ENCODE data around the gene TTC9.

TTC9 gene

DNA sequence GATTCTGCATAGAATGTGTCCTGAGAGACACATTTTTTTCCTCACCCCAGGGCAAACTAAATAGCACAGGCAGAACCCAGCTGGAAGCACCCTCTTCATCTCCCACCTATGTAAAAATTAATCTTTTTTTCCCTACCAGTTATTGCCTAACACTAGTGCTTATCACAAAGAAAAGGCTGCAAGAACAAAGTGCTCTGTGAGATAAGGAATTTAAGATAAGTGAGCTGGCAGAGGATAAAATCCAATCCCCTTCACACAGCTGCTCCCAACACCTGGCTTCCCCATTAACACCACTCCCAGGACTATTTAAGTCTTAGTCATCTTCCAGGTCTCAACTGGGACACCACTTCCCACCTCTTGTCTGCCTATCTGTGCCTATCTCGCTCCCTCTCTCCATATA lies 75.2 kb downstream of the TTC9 start:
- Histone ChIP-seq H3K9me3 (ENCODE audit: insufficient read depth, low read depth, low read length) (no peaks in the 10 kb centered on the region), H3K36me3 (ENCODE audit: insufficient read depth, low read length) (no peaks in the 10 kb centered on the region)
- WGBS, result 83% methylated on average over 1 of the region's 1 CpG

DNA sequence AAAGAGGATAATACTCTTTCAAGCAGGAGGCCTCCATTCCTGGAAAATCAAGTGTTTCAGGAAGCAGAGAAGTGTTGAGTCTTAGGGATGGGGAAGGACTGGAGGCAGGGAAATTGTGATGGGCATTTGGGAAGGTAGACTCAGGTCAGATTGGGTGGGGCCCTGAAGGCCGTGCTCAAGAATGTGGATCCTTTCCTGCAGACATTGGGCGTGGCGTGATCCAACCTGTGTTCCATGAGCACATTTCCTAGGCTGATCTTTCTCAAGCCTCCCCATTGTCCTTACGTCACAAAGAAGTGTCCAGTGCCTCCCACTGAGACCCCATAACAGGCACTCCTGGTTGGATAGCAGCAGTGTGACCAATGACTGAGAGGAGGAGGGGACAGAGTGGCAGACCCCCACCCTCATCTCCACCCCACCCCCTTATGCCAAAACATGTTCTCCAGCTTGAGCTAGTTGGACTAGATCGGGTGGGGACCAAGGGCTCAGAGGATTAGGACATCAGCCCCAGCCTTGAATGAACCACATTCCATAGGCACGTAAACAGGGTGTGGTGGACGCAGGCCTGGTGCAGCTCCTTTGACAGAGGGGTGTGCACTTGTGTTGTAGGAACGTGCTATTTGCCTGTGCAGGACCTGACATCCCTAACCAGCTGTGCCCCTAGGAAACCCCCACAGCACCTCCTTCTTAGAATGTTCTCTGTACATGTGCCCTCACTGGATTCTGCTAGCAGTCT lies 76.8 kb downstream of the TTC9 start:
- H3K4me1 ChIP-seq (ENCODE audit: insufficient read depth, low read length), result peaks cover 9% of the 10 kb centered on the region
- H3K27me3 ChIP-seq (ENCODE audit: insufficient read depth, low read length), result no peaks in the 10 kb centered on the region
- H3K27ac ChIP-seq (ENCODE audit: low read depth, low read length), result no peak overlapping the region
- no peak overlapping the region for H3K4me3 ChIP-seq (ENCODE audit: low read length)
- H3K9me3 ChIP-seq (ENCODE audit: insufficient read depth, low read depth, low read length), result no peaks in the 10 kb centered on the region
- H3K36me3 ChIP-seq (ENCODE audit: insufficient read depth, low read length), result no peaks in the 10 kb centered on the region
- H3K9ac ChIP-seq (ENCODE audit: low read depth, low read length), result no peak overlapping the region
- 93% methylated on average over 8 of the region's 8 CpGs for WGBS

More for the DNA sequence above, 75.2 kb downstream of the TTC9 start:
- Histone ChIP-seq H3K27ac (ENCODE audit: low read depth, low read length) (no peak overlapping the region), H3K9ac (ENCODE audit: low read depth, low read length) (no peak overlapping the region), H3K27me3 (ENCODE audit: insufficient read depth, low read length) (no peaks in the 10 kb centered on the region), H3K4me1 (ENCODE audit: insufficient read depth, low read length) (peaks cover 17% of the 10 kb centered on the region), H3K4me3 (ENCODE audit: low read length) (no peak overlapping the region)

DNA sequence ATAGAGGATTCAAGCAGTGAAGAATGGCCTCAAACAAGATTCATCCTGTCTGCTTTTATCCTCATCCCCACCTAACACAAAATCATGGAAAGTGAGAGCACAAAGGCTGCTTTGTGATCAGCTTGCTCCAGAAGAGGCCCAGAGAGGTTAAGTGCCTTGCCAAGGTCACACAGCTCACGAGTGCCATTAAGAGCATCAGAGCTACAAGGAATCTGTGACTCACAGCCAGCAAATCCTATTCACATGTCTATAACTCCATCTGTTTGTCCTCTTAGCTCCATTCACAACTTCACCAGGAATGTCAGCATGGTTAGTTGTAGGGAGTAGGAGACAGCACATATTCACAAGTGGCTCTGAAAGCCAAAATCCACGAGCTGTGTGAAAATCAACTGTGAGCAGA lies 79.8 kb downstream of the TTC9 start:
- Histone ChIP-seq H3K36me3 (ENCODE audit: insufficient read depth, low read length) (no peaks in the 10 kb centered on the region; the same call in 1 of the 2 replicates), H3K27ac (ENCODE audit: low read depth, low read length) (no peak overlapping the region)
- WGBS, result 83% methylated on average over 2 of the region's 2 CpGs

GRCh38 chr14:70722418-70722817 lies 80.7 kb downstream of the TTC9 start:
- Histone ChIP-seq H3K27me3 (ENCODE audit: insufficient read depth, low read length) (no peaks in the 10 kb centered on the region), H3K4me3 (ENCODE audit: low read length) (no peak overlapping the region), H3K36me3 (ENCODE audit: insufficient read depth, low read length) (no peaks in the 10 kb centered on the region; the same call in 1 of the 2 replicates), H3K27ac (ENCODE audit: low read depth, low read length) (no peak overlapping the region), H3K4me1 (ENCODE audit: insufficient read depth, low read length) (no peaks in the 10 kb centered on the region), H3K9me3 (ENCODE audit: insufficient read depth, low read depth, low read length) (no peaks in the 10 kb centered on the region), H3K9ac (ENCODE audit: low read depth, low read length) (no peak overlapping the region)
- 92% methylated on average over 3 of the region's 3 CpGs for WGBS

More for the DNA sequence above, 79.8 kb downstream of the TTC9 start:
- H3K4me1 ChIP-seq (ENCODE audit: insufficient read depth, low read length), result 0 out of 2 replicates have a peak, but pooled peaks cover 3% of the 10 kb centered on the region
- H3K27me3 ChIP-seq (ENCODE audit: insufficient read depth, low read length), result no peaks in the 10 kb centered on the region
- H3K4me3 ChIP-seq (ENCODE audit: low read length), result no peak overlapping the region
- no peaks in the 10 kb centered on the region for H3K9me3 ChIP-seq (ENCODE audit: insufficient read depth, low read depth, low read length)
- H3K9ac ChIP-seq (ENCODE audit: low read depth, low read length), result no peak overlapping the region

DNA sequence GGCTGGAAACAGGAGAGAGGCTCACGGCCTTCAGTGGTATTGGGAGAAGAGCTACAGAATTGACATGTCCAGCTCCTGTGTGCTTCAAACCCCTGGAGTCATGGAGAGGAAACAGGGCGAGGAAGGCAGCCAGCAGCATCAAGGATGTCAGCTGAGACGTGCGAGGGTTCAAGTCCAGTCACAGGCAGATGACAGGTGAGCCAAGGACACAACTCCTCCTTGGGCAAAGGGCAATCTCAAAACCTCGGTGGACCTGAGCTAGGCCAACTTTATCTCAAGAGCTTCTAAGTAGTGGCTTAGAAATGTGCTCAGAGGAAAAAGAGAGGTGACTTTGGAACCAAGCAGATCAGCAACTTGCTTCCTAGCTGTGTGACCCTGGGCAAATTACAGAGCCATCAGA lies 81.6 kb downstream of the TTC9 start:
- Histone ChIP-seq H3K36me3 (ENCODE audit: insufficient read depth, low read length) (peaks cover under 1% of the 10 kb centered on the region; the same call in 1 of the 2 replicates), H3K9ac (ENCODE audit: low read depth, low read length) (no peak overlapping the region), H3K27me3 (ENCODE audit: insufficient read depth, low read length) (no peaks in the 10 kb centered on the region), H3K27ac (ENCODE audit: low read depth, low read length) (no peak overlapping the region), H3K9me3 (ENCODE audit: insufficient read depth, low read depth, low read length) (no peaks in the 10 kb centered on the region), H3K4me3 (ENCODE audit: low read length) (no peak overlapping the region), H3K4me1 (ENCODE audit: insufficient read depth, low read length) (no peaks in the 10 kb centered on the region)
- 92% methylated on average over 5 of the region's 5 CpGs for WGBS

DNA sequence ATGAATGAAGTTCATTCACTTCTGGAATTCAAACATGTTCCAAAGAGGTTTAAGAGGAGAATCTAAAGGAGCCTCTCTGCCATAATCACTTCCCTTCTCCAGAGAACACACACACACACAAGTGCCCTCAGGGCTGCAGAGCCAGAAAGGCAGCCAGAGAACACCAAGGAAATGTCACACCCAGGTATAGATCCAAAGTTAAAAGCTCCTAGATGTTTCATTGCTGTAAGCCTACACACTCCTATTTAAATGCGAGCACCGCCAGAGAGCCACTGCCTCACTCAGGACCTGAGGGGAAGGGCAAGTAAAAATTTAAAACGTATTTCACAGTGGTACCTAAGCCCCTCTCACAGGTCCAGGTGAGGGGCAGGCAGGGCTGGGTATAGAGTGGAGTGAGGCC lies 82.4 kb downstream of the TTC9 start:
- WGBS, result 81% methylated on average over 3 of the region's 3 CpGs
- Histone ChIP-seq H3K9ac (ENCODE audit: low read depth, low read length) (no peak overlapping the region), H3K9me3 (ENCODE audit: insufficient read depth, low read depth, low read length) (no peaks in the 10 kb centered on the region), H3K27me3 (ENCODE audit: insufficient read depth, low read length) (no peaks in the 10 kb centered on the region), H3K36me3 (ENCODE audit: insufficient read depth, low read length) (peaks cover 8% of the 10 kb centered on the region), H3K27ac (ENCODE audit: low read depth, low read length) (no peak overlapping the region), H3K4me1 (ENCODE audit: insufficient read depth, low read length) (no peaks in the 10 kb centered on the region), H3K4me3 (ENCODE audit: low read length) (no peak overlapping the region)

DNA sequence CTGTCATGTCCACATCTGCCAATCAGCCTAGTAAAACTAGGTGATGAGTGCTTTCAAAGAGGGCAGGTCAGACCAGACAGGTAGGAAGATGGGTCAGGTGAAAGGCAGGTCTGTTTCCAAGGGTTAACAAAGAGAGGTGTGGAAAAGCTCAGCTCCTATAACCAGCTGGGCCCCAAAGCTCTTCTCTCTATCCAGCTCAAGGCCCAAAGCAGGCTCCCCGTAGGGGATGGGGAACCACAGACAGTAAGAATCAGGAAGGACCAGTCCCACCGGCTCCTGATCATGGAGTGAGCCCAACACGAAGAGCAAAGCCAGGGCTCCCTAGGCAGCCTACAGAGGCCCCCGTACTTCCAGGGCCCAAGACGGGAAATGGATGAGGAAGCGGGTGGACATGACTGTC lies 83.2 kb downstream of the TTC9 start:
- 96% methylated on average over 6 of the region's 6 CpGs for WGBS
- H3K9ac ChIP-seq (ENCODE audit: low read depth, low read length), result no peak overlapping the region
- H3K4me1 ChIP-seq (ENCODE audit: insufficient read depth, low read length), result no peaks in the 10 kb centered on the region
- no peak overlapping the region for H3K4me3 ChIP-seq (ENCODE audit: low read length)
- no peak overlapping the region for H3K27ac ChIP-seq (ENCODE audit: low read depth, low read length)
- H3K27me3 ChIP-seq (ENCODE audit: insufficient read depth, low read length), result no peaks in the 10 kb centered on the region
- H3K36me3 ChIP-seq (ENCODE audit: insufficient read depth, low read length), result peaks cover 16% of the 10 kb centered on the region
- no peaks in the 10 kb centered on the region for H3K9me3 ChIP-seq (ENCODE audit: insufficient read depth, low read depth, low read length)

Data from HUES64 (cell line).